CD8-positive, alpha-beta memory T cell (primary cell): ENCODE data around the gene SLC31A1. TPM values are rescaled to one million over a fixed set of nuclear protein-coding genes. Genes with fewer than 3 reads are reported as not detected.
"Not testable (repeated sequence)": the region's sequence is repeated elsewhere in the genome, so short reads cannot be mapped to it uniquely, and the experiment has no call there.

ENCODE experiments used
- CTCF ChIA-PET: fragments of 350-600 bp; sonication (Branson Sonifier 250); formaldehyde crosslinking; loops from one replicate; lab custom pipeline; 2021; ENCODE audit warnings: antibody characterized with exemption; lab: Charles Lee
- POLR2A ChIA-PET: fragments of 350-600 bp; sonication (Branson Sonifier 250); formaldehyde crosslinking; loops from one replicate; lab custom pipeline; 2021; ENCODE audit warnings: antibody characterized with exemption; lab: Charles Lee
- DNase-seq, 5 donors: peaks; one replicate each; pipeline versions ENCODE4 v3.0.0 to v3.0.0-alpha.2; 2020 to 2022; ENCODE audit warnings: mixed read lengths in 1 of 5
- H3K27ac ChIP-seq: one replicate; pipeline ENCODE4 v1.7.0; 2013; ENCODE audit warnings: low read depth, mild to moderate bottlenecking, low read length, moderate library complexity
- H3K27me3 ChIP-seq: 2 replicates; pipeline ENCODE4 v1.7.0; 2013; ENCODE audit warnings: low read length, mild to moderate bottlenecking; ENCODE audit not compliant: insufficient read depth, poor library complexity, severe bottlenecking
- H3K36me3 ChIP-seq: 2 replicates; pipeline ENCODE4 v1.7.0; 2013; ENCODE audit warnings: mild to moderate bottlenecking, low read length, moderate library complexity; ENCODE audit not compliant: insufficient read depth
- H3K4me1 ChIP-seq: 2 replicates; pipeline ENCODE4 v1.7.0; 2013; ENCODE audit warnings: mild to moderate bottlenecking, low read length, moderate library complexity; ENCODE audit not compliant: insufficient read depth
- H3K4me3 ChIP-seq: 2 replicates; pipeline ENCODE4 v1.7.0; 2013; ENCODE audit warnings: mild to moderate bottlenecking, low read length
- H3K9me3 ChIP-seq: 2 replicates; pipeline ENCODE4 v1.7.0; 2013; ENCODE audit warnings: mild to moderate bottlenecking, low read length
- H3K27ac Mint-ChIP-seq, 8 donors: one replicate each; pipeline ENCODE4 v1.8.0; 2020 to 2021; ENCODE audit warnings: mixed read lengths in 8 of 8, mild to moderate bottlenecking in 6 of 8, inconsistent platforms in 3 of 8, moderate library complexity in 3 of 8
- H3K27me3 Mint-ChIP-seq, 2 donors: one replicate each; pipeline ENCODE4 v1.8.0; 2020 to 2021; ENCODE audit warnings: mixed read lengths in 2 of 2, mild to moderate bottlenecking in 1 of 2, moderate library complexity in 1 of 2
- H3K36me3 Mint-ChIP-seq, 3 donors: one replicate each; pipeline ENCODE4 v1.8.0; 2020 to 2021; ENCODE audit warnings: mixed read lengths in 3 of 3, inconsistent platforms in 1 of 3, mild to moderate bottlenecking in 1 of 3
- H3K4me1 Mint-ChIP-seq, 3 donors: one replicate each; pipeline ENCODE4 v1.8.0; 2020 to 2021; ENCODE audit warnings: mixed read lengths in 3 of 3, inconsistent platforms in 1 of 3, mild to moderate bottlenecking in 1 of 3
- H3K4me3 Mint-ChIP-seq, 7 donors: one replicate each; pipeline ENCODE4 v1.8.0; 2020 to 2021; ENCODE audit warnings: mixed read lengths in 7 of 7, mild to moderate bottlenecking in 6 of 7, moderate library complexity in 4 of 7, inconsistent platforms in 2 of 7
- H3K9me3 Mint-ChIP-seq, 5 donors: one replicate each; pipeline ENCODE4 v1.8.0; 2020 to 2022; ENCODE audit warnings: mixed read lengths in 5 of 5, mild to moderate bottlenecking in 3 of 5, moderate library complexity in 2 of 5, inconsistent platforms in 1 of 5
- polyA plus RNA-seq: library from polyadenylated mRNA; unstranded; fragments of 300-500 nt; fragmentation: Illumina TruSeq; gene quantifications from one replicate; pipeline ENCODE4 v1.2.3, GENCODE V29; 2021
- total RNA-seq, 2 experiments: library from RNA; stranded (reverse); gene quantifications; one replicate each; pipeline ENCODE4 v1.2.3, GENCODE V29; 2021

The SLC31A1 gene
- total and polyA plus RNA-seq, 3 experiments from 2014 or later = 3.4 to 15.1 (median 13.7) TPM

DNA sequence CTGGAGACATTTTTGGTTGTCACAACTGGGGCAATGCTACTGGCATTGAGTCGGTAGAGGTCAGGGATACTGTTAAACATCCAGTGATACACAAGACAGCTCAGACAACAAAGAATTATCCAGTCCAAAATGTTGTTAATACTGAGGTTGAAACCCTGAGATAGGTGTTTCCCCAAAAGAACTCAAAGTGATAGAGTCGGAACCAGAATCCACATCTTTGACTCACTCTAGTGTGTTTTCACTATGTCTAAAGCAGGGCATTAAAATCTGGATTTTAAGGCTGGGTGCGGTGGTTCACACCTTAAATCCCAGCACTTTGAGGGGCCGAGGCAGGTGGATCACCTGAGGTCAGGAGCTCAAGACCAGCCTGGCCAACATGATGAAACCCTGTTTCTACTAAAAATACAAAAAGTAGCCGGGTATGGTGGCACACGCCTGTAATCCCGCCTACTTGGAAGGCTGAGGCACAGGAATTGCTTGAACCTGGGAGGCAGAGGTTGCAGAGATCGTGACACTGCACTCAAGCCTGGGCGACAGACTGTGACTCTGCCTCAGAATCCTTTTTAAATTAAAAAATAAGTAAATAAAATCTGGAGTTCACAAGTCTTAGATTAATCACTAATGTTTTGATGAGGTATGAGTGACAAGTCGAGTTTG, 17.0 kb downstream of the SLC31A1 start:
- Mint-ChIP-seq H3K27me3 (no peaks in the 10 kb centered on the region), H3K4me3 (no peak overlapping the region), H3K27ac (no peak overlapping the region), H3K36me3 (no peaks in the 10 kb centered on the region), H3K9me3 (no peaks in the 10 kb centered on the region), H3K4me1 (peaks cover 6 to 7% (median 7%) of the 10 kb centered on the region in 3 donors)
- Histone ChIP-seq H3K27me3 (no peaks in the 10 kb centered on the region), H3K36me3 (no peaks in the 10 kb centered on the region), H3K4me3 (no peak overlapping the region), H3K9me3 (no peaks in the 10 kb centered on the region), H3K27ac (no peak overlapping the region), H3K4me1 (peaks cover 5% of the 10 kb centered on the region)
- ChIA-PET CTCF (no interaction called here), POLR2A (no interaction called here)
- DNase-seq = no peak

DNA sequence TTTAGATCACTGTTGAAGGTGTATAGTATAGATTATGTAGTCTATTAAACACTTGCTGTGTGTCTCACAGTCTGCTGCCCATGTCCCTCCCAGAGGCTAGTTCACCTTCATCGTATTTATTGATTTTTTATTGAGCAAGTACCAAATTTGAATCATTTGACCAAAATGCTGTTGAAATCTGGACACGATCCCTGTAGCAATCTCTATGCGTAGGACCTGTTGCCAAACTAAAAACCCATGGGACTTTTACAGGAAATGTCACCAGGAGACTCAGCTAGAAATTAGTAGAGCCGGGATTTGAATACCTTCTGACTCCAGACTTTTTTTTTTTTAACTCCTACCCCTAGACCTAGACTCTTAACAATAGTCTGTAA, 17.5 kb downstream of the SLC31A1 start:
- Histone ChIP-seq H3K4me1 (no peaks in the 10 kb centered on the region), H3K4me3 (no peak overlapping the region), H3K9me3 (no peaks in the 10 kb centered on the region), H3K27me3 (no peaks in the 10 kb centered on the region), H3K36me3 (no peaks in the 10 kb centered on the region), H3K27ac (no peak overlapping the region)
- no peaks in the 10 kb centered on the region for H3K27me3 Mint-ChIP-seq
- CTCF ChIA-PET = no interaction called here
- POLR2A ChIA-PET = no interaction called here
- H3K27ac Mint-ChIP-seq = no peak overlapping the region
- H3K36me3 Mint-ChIP-seq = no peaks in the 10 kb centered on the region
- H3K4me1 Mint-ChIP-seq = peaks cover 1 to 2% (median 2%) of the 10 kb centered on the region in 3 donors
- no peaks in the 10 kb centered on the region for H3K9me3 Mint-ChIP-seq
- H3K4me3 Mint-ChIP-seq = no peak overlapping the region
- no peak for DNase-seq

DNA sequence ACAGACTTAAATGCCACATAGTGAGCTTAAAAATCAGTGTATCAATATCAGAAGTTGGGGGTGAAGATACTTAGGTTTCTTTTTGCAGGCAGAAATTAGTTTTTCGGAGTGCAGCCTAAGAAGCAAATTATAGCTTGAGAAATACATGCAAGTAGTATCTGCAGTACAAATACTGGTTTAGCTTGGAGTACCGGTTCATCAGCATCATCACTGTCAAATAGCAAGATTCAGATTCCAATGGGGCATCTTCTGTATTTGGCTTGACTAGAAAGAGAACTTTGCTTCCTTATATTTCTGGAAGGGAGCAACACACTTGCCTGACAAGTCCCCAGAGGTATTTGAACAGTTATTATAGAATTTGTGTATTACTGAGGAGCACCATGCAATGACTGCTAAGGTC, 19.8 kb downstream of the SLC31A1 start:
- H3K27ac ChIP-seq = no peak overlapping the region
- Mint-ChIP-seq H3K36me3 (no peaks in the 10 kb centered on the region), H3K4me3 (no peak overlapping the region), H3K9me3 (no peaks in the 10 kb centered on the region), H3K4me1 (no peaks in the 10 kb centered on the region), H3K27ac (no peak overlapping the region), H3K27me3 (no peaks in the 10 kb centered on the region)
- no peaks in the 10 kb centered on the region for H3K4me1 ChIP-seq
- H3K27me3 ChIP-seq = no peaks in the 10 kb centered on the region
- no peaks in the 10 kb centered on the region for H3K9me3 ChIP-seq
- POLR2A ChIA-PET = interaction anchor here (0.8 kb wide), 1 partner anchor 338 kb away, joined by 4 read pairs; no protein-coding TSS in a partner anchor
- H3K4me3 ChIP-seq = no peak overlapping the region
- no peak for DNase-seq
- CTCF ChIA-PET = no interaction called here
- H3K36me3 ChIP-seq = no peaks in the 10 kb centered on the region

DNA sequence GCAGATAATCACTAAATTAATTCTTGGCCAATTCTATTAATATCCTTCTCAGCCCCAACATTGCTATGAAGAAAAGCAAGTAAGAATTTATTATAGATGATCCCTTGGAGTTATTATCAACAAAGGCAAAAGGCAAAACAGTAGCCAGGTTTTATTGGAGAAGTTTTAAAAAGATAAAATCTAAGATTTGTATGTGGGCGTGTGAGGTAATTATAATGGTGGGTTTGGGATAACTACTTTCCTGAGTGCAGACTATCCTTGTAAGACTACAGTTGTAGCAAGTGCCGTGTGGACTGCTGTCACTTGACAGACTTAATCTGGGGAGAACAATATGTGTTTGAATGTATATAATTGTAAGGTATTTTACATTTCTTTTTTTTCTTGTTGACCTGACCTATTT, 23.2 kb downstream of the SLC31A1 start:
- Histone ChIP-seq H3K4me3 (no peak overlapping the region), H3K9me3 (no peaks in the 10 kb centered on the region), H3K27ac (no peak overlapping the region), H3K4me1 (no peaks in the 10 kb centered on the region), H3K36me3 (no peaks in the 10 kb centered on the region), H3K27me3 (no peaks in the 10 kb centered on the region)
- Mint-ChIP-seq H3K4me1 (no peaks in the 10 kb centered on the region), H3K36me3 (peaks cover 0 to 6% (median 1%) of the 10 kb centered on the region in 3 donors), H3K27ac (peak overlapping the region in 1 of 8 donors; percentile 27), H3K9me3 (peaks cover 0 to 2% (median 0%) of the 10 kb centered on the region in 5 donors), H3K27me3 (no peaks in the 10 kb centered on the region), H3K4me3 (no peak overlapping the region)
- CTCF ChIA-PET = no interaction called here
- DNase-seq = no peak
- POLR2A ChIA-PET = no interaction called here

DNA sequence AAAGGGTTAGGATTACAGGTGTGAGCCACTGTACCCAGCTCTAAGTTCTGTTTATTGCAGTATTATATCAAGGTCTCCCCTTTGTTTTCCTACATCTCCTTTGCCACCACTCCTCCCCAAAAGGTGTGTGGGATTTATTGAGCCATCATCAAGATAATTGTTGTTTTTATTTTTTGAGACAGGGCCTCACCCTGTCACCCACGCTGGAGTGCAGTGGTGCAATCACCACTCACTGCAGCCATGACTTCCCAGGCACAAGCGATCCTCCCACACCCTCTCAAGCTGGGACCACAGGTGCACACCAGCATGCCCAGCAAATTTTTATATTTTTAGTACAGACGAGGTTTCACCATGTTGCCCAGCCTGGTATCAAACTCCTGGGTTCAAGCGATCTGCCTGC, 24.6 kb downstream of the SLC31A1 start:
- ChIA-PET POLR2A (no interaction called here), CTCF (no interaction called here)
- Mint-ChIP-seq H3K36me3 (peaks cover 0 to 9% (median 1%) of the 10 kb centered on the region in 3 donors), H3K4me3 (no peak overlapping the region), H3K27me3 (no peaks in the 10 kb centered on the region), H3K9me3 (peaks cover 0 to 3% (median 2%) of the 10 kb centered on the region in 5 donors), H3K4me1 (no peaks in the 10 kb centered on the region), H3K27ac (no peak overlapping the region)
- Histone ChIP-seq H3K4me1 (no peaks in the 10 kb centered on the region), H3K9me3 (no peaks in the 10 kb centered on the region), H3K27ac (no peak overlapping the region), H3K27me3 (no peaks in the 10 kb centered on the region), H3K36me3 (no peaks in the 10 kb centered on the region), H3K4me3 (no peak overlapping the region)
- DNase-seq = no peak

DNA sequence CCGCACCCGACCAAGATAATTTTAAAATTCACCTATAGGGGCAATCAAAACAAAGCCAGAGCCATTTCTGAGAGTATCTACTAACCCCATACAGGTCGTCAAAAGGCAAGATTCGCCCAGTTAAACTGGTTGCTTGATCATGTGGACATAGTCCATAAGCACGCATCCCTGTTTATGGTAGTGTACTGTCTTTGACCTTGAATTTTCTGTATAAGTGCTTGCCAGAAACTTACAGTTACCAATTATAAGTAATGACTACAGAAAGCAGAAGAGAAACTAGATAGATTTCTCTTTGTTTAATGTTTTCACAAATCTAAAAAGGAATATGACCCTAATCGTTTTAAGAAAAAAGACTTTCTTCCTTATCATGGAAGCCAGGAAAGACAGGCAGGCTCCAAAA, 25.6 kb downstream of the SLC31A1 start:
- POLR2A ChIA-PET = no interaction called here
- Histone ChIP-seq H3K27me3 (no peaks in the 10 kb centered on the region), H3K9me3 (no peaks in the 10 kb centered on the region), H3K36me3 (no peaks in the 10 kb centered on the region), H3K27ac (no peak overlapping the region), H3K4me3 (no peak overlapping the region), H3K4me1 (no peaks in the 10 kb centered on the region)
- no peaks in the 10 kb centered on the region for H3K4me1 Mint-ChIP-seq
- CTCF ChIA-PET = no interaction called here
- peaks cover 0 to 3% (median 2%) of the 10 kb centered on the region in 5 donors for H3K9me3 Mint-ChIP-seq
- H3K4me3 Mint-ChIP-seq = no peak overlapping the region
- DNase-seq = no peak
- peaks cover 0 to 9% (median 1%) of the 10 kb centered on the region in 3 donors for H3K36me3 Mint-ChIP-seq
- H3K27ac Mint-ChIP-seq = no peak overlapping the region
- no peaks in the 10 kb centered on the region for H3K27me3 Mint-ChIP-seq

DNA sequence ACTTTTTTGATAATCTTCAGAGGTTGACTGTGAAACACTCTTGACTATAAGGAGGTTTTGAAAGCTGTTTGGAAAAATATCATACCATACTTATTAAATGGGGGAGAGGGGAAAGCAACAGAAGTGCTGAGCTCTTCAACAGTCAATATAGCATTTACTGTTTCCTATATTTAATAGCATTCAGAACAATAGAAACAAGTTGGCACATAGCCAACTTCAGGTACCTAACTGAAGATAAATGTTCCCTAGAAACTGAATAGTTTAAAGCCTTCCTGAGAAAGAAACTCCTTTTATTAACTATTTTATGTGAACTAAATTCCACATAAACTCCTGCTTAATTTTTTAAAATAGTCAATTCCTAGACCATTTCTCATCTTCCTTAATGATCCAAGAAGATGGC, 26.3 kb downstream of the SLC31A1 start:
- peaks cover 0 to 9% (median 1%) of the 10 kb centered on the region in 3 donors for H3K36me3 Mint-ChIP-seq
- H3K27me3 ChIP-seq = no peaks in the 10 kb centered on the region
- H3K4me3 ChIP-seq = no peak overlapping the region
- H3K9me3 ChIP-seq = no peaks in the 10 kb centered on the region
- H3K4me1 Mint-ChIP-seq = no peaks in the 10 kb centered on the region
- no peak overlapping the region for H3K4me3 Mint-ChIP-seq
- peaks cover 0 to 3% (median 2%) of the 10 kb centered on the region in 5 donors for H3K9me3 Mint-ChIP-seq
- ChIA-PET CTCF (no interaction called here), POLR2A (no interaction called here)
- no peaks in the 10 kb centered on the region for H3K36me3 ChIP-seq
- no peak overlapping the region for H3K27ac Mint-ChIP-seq
- no peaks in the 10 kb centered on the region for H3K4me1 ChIP-seq
- H3K27ac ChIP-seq = no peak overlapping the region
- DNase-seq = no peak
- no peaks in the 10 kb centered on the region for H3K27me3 Mint-ChIP-seq

DNA sequence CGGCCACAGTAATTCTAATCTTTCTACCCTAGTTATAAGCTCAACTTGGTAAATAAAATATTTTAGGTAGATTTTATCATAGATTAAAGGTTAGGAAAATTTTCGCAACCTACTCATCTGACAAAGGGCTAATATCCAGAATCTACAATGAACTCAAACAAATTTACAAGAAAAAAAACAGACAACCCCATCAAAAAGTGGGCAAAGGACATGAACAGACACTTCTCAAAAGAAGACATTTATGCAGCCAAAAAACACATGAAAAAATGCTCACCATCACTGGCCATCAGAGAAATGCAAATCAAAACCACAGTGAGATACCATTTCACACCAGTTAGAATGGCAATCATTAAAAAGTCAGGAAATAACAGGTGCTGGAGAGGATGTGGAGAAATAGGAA, 28.3 kb downstream of the SLC31A1 start:
- DNase-seq, H3K36me3 ChIP-seq, H3K36me3 Mint-ChIP-seq, H3K9me3 ChIP-seq, H3K4me1 Mint-ChIP-seq, H3K4me3 ChIP-seq, H3K4me3 Mint-ChIP-seq, H3K27ac ChIP-seq, CTCF ChIA-PET, H3K27me3 Mint-ChIP-seq, H3K4me1 ChIP-seq, H3K27me3 ChIP-seq, H3K27ac Mint-ChIP-seq, H3K9me3 Mint-ChIP-seq: not testable (repeated sequence)
- POLR2A ChIA-PET = interaction anchor here (0.6 kb wide), 1 partner anchor 116 kb away, joined by 3 read pairs; no protein-coding TSS in a partner anchor
